Heart right ventricle (tissue), 16 donors: ENCODE data around the gene CDSN. TPM values are rescaled to one million over a fixed set of nuclear protein-coding genes. Genes with fewer than 3 reads are reported as not detected.

Experiments
- ATAC-seq, 8 donors: fragments of 200-7000 bp; cut with Tn5 transposase; one replicate each; pipeline ENCODE4 v1.9.1; 2020; ENCODE audit warnings: mild to moderate bottlenecking in 8 of 8, moderate library complexity in 8 of 8, moderate number of reproducible peaks in 1 of 8
- DNase-seq, 2 donors: peaks; one replicate each; pipeline ENCODE4 v3.0.0-alpha.2; 2020
- H3K27ac ChIP-seq, 10 donors: fragments of 200-600 bp; sonication (generic) in 2 of 10; one replicate each; pipeline versions ENCODE4 v1.5.0 to v1.8.0; 2020 to 2022; ENCODE audit warnings: mild to moderate bottlenecking in 3 of 10
- H3K27me3 ChIP-seq, 7 donors: fragments of 200-600 bp; one replicate each; pipeline ENCODE4 v1.8.0; 2021 to 2022; ENCODE audit warnings: mild to moderate bottlenecking in 2 of 7
- H3K36me3 ChIP-seq, 9 donors: fragments of 200-600 bp; sonication (generic) in 1 of 9; one replicate each; pipeline versions ENCODE4 v1.5.0 to v1.8.0; 2020 to 2022; ENCODE audit warnings: mild to moderate bottlenecking in 2 of 9
- H3K4me1 ChIP-seq, 9 donors: fragments of 200-600 bp; sonication (generic) in 1 of 9; one replicate each; pipeline versions ENCODE4 v1.5.0 to v1.8.0; 2020 to 2022; ENCODE audit warnings: mild to moderate bottlenecking in 4 of 9
- H3K4me3 ChIP-seq, 10 donors: fragments of 200-600 bp; sonication (generic) in 2 of 10; one replicate each; pipeline versions ENCODE4 v1.5.0 to v1.8.0; 2020 to 2022; ENCODE audit warnings: mild to moderate bottlenecking in 7 of 10, moderate library complexity in 2 of 10
- H3K9me3 ChIP-seq, 11 donors: fragments of 200-600 bp in 10 of 11; sonication (generic) in 2 of 11; one replicate each; pipeline versions ENCODE4 v1.5.0 to v1.8.0; 2013 to 2022; ENCODE audit warnings: mild to moderate bottlenecking in 2 of 11, control low read depth in 1 of 11, moderate library complexity in 1 of 11
- CTCF ChIP-seq, 9 donors: fragments of 200-600 bp; sonication (generic) in 2 of 9; IDR thresholded peaks; one replicate each; pipeline versions ENCODE4 v1.5.0 to v1.8.0; 2021 to 2022; ENCODE audit warnings: antibody characterized with exemption in 9 of 9, mild to moderate bottlenecking in 5 of 9, moderate library complexity in 1 of 9
- WGBS, 2 donors: extraction: QIAGEN DNeasy Blood & Tissue Kit; methylation state at CpG; one replicate each; pipeline ENCODE4 v1.1.7; 2013; ENCODE audit warnings: inconsistent platforms in 1 of 2; 5-methylcytosine and 5-hydroxymethylcytosine counted together
- intact Hi-C, 10 donors: fragments of 100-400 bp; cut with DNase I; formaldehyde crosslinking; loops; one replicate each; pipeline versions ENCODE4 v1.11.1 to v1.14.2; 2022
- polyA plus RNA-seq, 2 donors: library from polyadenylated mRNA; stranded (reverse); fragments of 200-250 nt; gene quantifications; one replicate each; pipeline ENCODE4 v1.2.3, GENCODE V29; 2013
- total RNA-seq, 10 donors: library from RNA; stranded (reverse); fragmentation: NEBNext Ultra II Directional in 3 of 10; extraction: Animal tissue kit (Norgen Biotek cat#: 25700) in 3 of 10; gene quantifications; one replicate each; pipeline versions ENCODE4 v1.2.1 to v1.2.4, GENCODE V29; 2021 to 2023
- donor health status: Arrhythmogenic right ventricular cardiomyopathy.
- donor health status: ischemic (EF 13 %, LVEDD 7.1; RV severe dilation, severe dysfunction).
- donor health status: healthy with polysubstance abuse.
- donor health status: DM: no; HTN: yes; CAD: no.
- donor health status: DM: no; HTN: no; CAD: no.
- donor health status: ischemic (EF 25% LVEDD 6.9; RV normal size, moderate dysfunction).
- donor health status: ischemic (EF 25% LVEDD 5.7; RV mildly dilated, moderate dysfunction).
- donor health status: healthy.
- donor health status: DM: yes; HTN: yes; CAD: no.
- donor health status: Ischemic cardiomyopathy.
- donor health status: ischemic (EF 35%, LVEDD 5.7; RV mildly dilated, moderate dysfunction).
- donor health status: nonischemic (EF 11% LVEDD 7.7; RV severe dilation, severe dysfunction).
- donor health status: DM: yes; HTN: yes; CAD: no.
- donor health status: PGD.
- donor health status: ischemic (EF 29% LVEDD 5.4; RV normal size, mild dysfunction).
- donor health status: nonischemic (EF 23%, LVEDD 6.1; RV moderate dilation, normal function).

CDSN gene
- total and polyA plus RNA-seq, 12 donors: 0.01 to 0.15 (median 0.11) TPM; not detected in 9

- H3K27ac ChIP-seq: peak overlapping the region in 6 of 10 donors; percentile 20 to 86 (median 54)
- intact Hi-C loops: loop anchor here in 1 of 10 donors (5.0 kb wide), 1 partner anchor 33 kb away; no protein-coding TSS in a partner anchor
- ATAC-seq (no peak), DNase-seq (no peak)
- H3K4me3 ChIP-seq: peak overlapping the region; percentile 12 to 99 (median 68)
- H3K9me3 ChIP-seq: no peaks in the 10 kb centered on the region
- H3K36me3 ChIP-seq: peaks cover 0 to 39% (median 0%) of the 10 kb centered on the region in 9 donors
- TF ChIP-seq CTCF (IDR thresholded peaks at IDR 0.05): no peak
- H3K4me1 ChIP-seq: peaks cover 3 to 36% (median 21%) of the 10 kb centered on the region in 9 donors
- WGBS, 2 donors: 12 to 21% methylated on average over 35 of the region's 35 CpGs
- H3K27me3 ChIP-seq: no peaks in the 10 kb centered on the region
Measured at GRCh38 chr6:31158863-31159855, 38.9 kb upstream of the CDSN start.

- Histone ChIP-seq H3K4me1 (peaks cover 3 to 32% (median 21%) of the 10 kb centered on the region in 9 donors), H3K27ac (peak within 1 kb of the TSS in 9 of 10 donors; percentile 27 to 86 (median 74)), H3K4me3 (peak within 1 kb of the TSS; percentile 32 to 99 (median 68)), H3K9me3 (no peaks in the 10 kb centered on the region), H3K27me3 (no peaks in the 10 kb centered on the region), H3K36me3 (peaks cover 0 to 48% (median 0%) of the 10 kb centered on the region in 9 donors)
- 0 to 1% methylated on average over 65 of the region's 65 CpGs for WGBS, 2 donors
- DNase-seq (peak; percentile 99), ATAC-seq (peak; percentile 96 to 98 (median 97))
- intact Hi-C loops: loop anchor here in 1 of 10 donors (5.0 kb wide), 1 partner anchor 34 kb away; no protein-coding TSS in a partner anchor
- TF ChIP-seq CTCF (IDR thresholded peaks at IDR 0.05): no peak
Measured at GRCh38 chr6:31158140-31158862, 38.1 kb upstream of the CDSN start, which contains the start of gene TCF19. Gene TCF19 (plus strand): TSS chr6:31158589. CDS start chr6:31159470, 881 bp downstream.

- TF ChIP-seq CTCF (IDR thresholded peaks at IDR 0.05): no peak
- DNase-seq (no peak), ATAC-seq (peak in 5 of 8 donors; percentile 15 to 55 (median 16))
- intact Hi-C loops: loop anchor here in 1 of 10 donors (5.0 kb wide), 1 partner anchor 35 kb away; no protein-coding TSS in a partner anchor
- 7 to 9% methylated on average over 14 of the region's 14 CpGs for WGBS, 2 donors
- H3K27ac ChIP-seq: peak within 1 kb of the TSS in 9 of 10 donors; percentile 27 to 86 (median 74)
- peaks cover 0 to 47% (median 0%) of the 10 kb centered on the region in 9 donors for H3K36me3 ChIP-seq
- H3K27me3 ChIP-seq: no peaks in the 10 kb centered on the region
- peaks cover 3 to 32% (median 21%) of the 10 kb centered on the region in 9 donors for H3K4me1 ChIP-seq
- H3K4me3 ChIP-seq: peak within 1 kb of the TSS; percentile 32 to 99 (median 68)
- no peaks in the 10 kb centered on the region for H3K9me3 ChIP-seq
Measured at GRCh38 chr6:31157513-31158139, 37.4 kb upstream of the CDSN start, which contains the start of gene CCHCR1. Gene CCHCR1 (minus strand): TSS chr6:31157802. CDS start chr6:31157600, 202 bp downstream.
